Activated CD4-positive, alpha-beta memory T cell treated with anti-CD3 and anti-CD28 coated beads, Interleukin-2, amount 10 ng/mL, durations not matched to agents 7 days and 5 days (primary cell): Measurements from ENCODE around the gene IL22. TPM values are rescaled to one million over a fixed set of nuclear protein-coding genes. Genes with fewer than 3 reads are reported as not detected.

Experiments used
- CTCF ChIA-PET: fragments of 350-600 bp; sonication (Branson Sonifier 250); formaldehyde crosslinking; loops from one replicate; lab custom pipeline; 2021; ENCODE audit warnings: antibody characterized with exemption, inconsistent platforms; lab: Charles Lee
- POLR2A ChIA-PET: fragments of 350-600 bp; sonication (Branson Sonifier 250); formaldehyde crosslinking; loops from one replicate; lab custom pipeline; 2021; ENCODE audit warnings: antibody characterized with exemption; lab: Charles Lee
- DNase-seq: peaks from one replicate; pipeline ENCODE4 v3.0.0-alpha.2; 2020
- H3K27ac Mint-ChIP-seq: one replicate; pipeline ENCODE4 v1.8.0; 2021; ENCODE audit warnings: mild to moderate bottlenecking, mixed read lengths
- H3K27me3 Mint-ChIP-seq: one replicate; pipeline ENCODE4 v1.8.0; 2021; ENCODE audit warnings: mixed read lengths
- H3K36me3 Mint-ChIP-seq: one replicate; pipeline ENCODE4 v1.8.0; 2021; ENCODE audit warnings: low read depth, mixed read lengths
- H3K4me1 Mint-ChIP-seq: one replicate; pipeline ENCODE4 v1.8.0; 2021; ENCODE audit warnings: mixed read lengths
- H3K4me3 Mint-ChIP-seq: one replicate; pipeline ENCODE4 v1.8.0; 2021; ENCODE audit warnings: mild to moderate bottlenecking, mixed read lengths
- H3K9me3 Mint-ChIP-seq: one replicate; pipeline ENCODE4 v1.8.0; 2021; ENCODE audit warnings: mixed read lengths
- total RNA-seq, 2 experiments: library from RNA; stranded (reverse); gene quantifications; one replicate each; pipeline ENCODE4 v1.2.3, GENCODE V29; 2021

The IL22 gene
- total RNA-seq, 2 experiments from 2014 or later = 3.8 to 4.7 TPM

- Mint-ChIP-seq H3K27me3 (peaks cover 55% of the 10 kb centered on the region), H3K4me1 (peaks cover 29% of the 10 kb centered on the region), H3K36me3 (peaks cover 3% of the 10 kb centered on the region), H3K4me3 (no peak overlapping the region), H3K9me3 (no peaks in the 10 kb centered on the region), H3K27ac (peak overlapping the region; percentile 11)
- POLR2A ChIA-PET = interaction anchor here (1.1 kb wide), 1 partner anchor 18 kb away, joined by 3 read pairs; no protein-coding TSS in a partner anchor
- DNase-seq = peak; percentile 45
- CTCF ChIA-PET = interaction anchor here (0.6 to 1.0 kb wide), 2 partner anchors 36 to 57 kb away, joined by 4 read pairs; no protein-coding TSS in a partner anchor
Measured at GRCh38 chr12:68259318-68259940, 6.0 kb upstream of the IL22 start.

- no peaks in the 10 kb centered on the region for H3K9me3 Mint-ChIP-seq
- CTCF ChIA-PET = no interaction called here
- no peak for DNase-seq
- peaks cover 19% of the 10 kb centered on the region for H3K4me1 Mint-ChIP-seq
- H3K27me3 Mint-ChIP-seq = peaks cover 49% of the 10 kb centered on the region
- no peak overlapping the region for H3K4me3 Mint-ChIP-seq
- POLR2A ChIA-PET = no interaction called here
- H3K27ac Mint-ChIP-seq = no peak overlapping the region
- H3K36me3 Mint-ChIP-seq = no peaks in the 10 kb centered on the region
Measured at GRCh38 chr12:68252077-68252476, 1.3 kb downstream of the IL22 start.

- H3K27ac Mint-ChIP-seq = no peak overlapping the region
- H3K27me3 Mint-ChIP-seq = peaks cover 55% of the 10 kb centered on the region
- H3K9me3 Mint-ChIP-seq = no peaks in the 10 kb centered on the region
- ChIA-PET CTCF (interaction anchor here (0.6 to 1.2 kb wide), 2 partner anchors 14 to 67 kb away, joined by 3 read pairs; no protein-coding TSS in a partner anchor), POLR2A (interaction anchor here (0.5 kb wide), 1 partner anchor 479 kb away, joined by 3 read pairs; no protein-coding TSS in a partner anchor)
- no peak for DNase-seq
- peaks cover 19% of the 10 kb centered on the region for H3K4me1 Mint-ChIP-seq
- H3K36me3 Mint-ChIP-seq = no peaks in the 10 kb centered on the region
- H3K4me3 Mint-ChIP-seq = no peak overlapping the region
Measured at GRCh38 chr12:68250454-68250853, 3.0 kb downstream of the IL22 start.

- ChIA-PET POLR2A (no interaction called here), CTCF (interaction anchor here (0.9 to 1.0 kb wide), 2 partner anchors 11 to 25 kb away, joined by 3 to 4 read pairs; no protein-coding TSS in a partner anchor)
- H3K9me3 Mint-ChIP-seq = peaks cover under 1% of the 10 kb centered on the region
- no peak overlapping the region for H3K27ac Mint-ChIP-seq
- H3K4me3 Mint-ChIP-seq = no peak overlapping the region
- peaks cover 14% of the 10 kb centered on the region for H3K4me1 Mint-ChIP-seq
- H3K36me3 Mint-ChIP-seq = no peaks in the 10 kb centered on the region
- peaks cover 45% of the 10 kb centered on the region for H3K27me3 Mint-ChIP-seq
- DNase-seq = no peak
Measured at GRCh38 chr12:68247785-68248184, 5.6 kb downstream of the IL22 start.

- Mint-ChIP-seq H3K4me3 (no peak overlapping the region), H3K36me3 (peaks cover 3% of the 10 kb centered on the region), H3K4me1 (peaks cover 18% of the 10 kb centered on the region), H3K9me3 (peaks cover 5% of the 10 kb centered on the region), H3K27me3 (peaks cover 32% of the 10 kb centered on the region), H3K27ac (no peak overlapping the region)
- no peak for DNase-seq
- CTCF ChIA-PET = no interaction called here
- POLR2A ChIA-PET = no interaction called here
Measured at GRCh38 chr12:68246350-68246749, 7.1 kb downstream of the IL22 start.

- CTCF ChIA-PET = interaction anchor here (0.9 to 1.3 kb wide), 2 partner anchors 14 to 205 kb away, joined by 3 to 4 read pairs; no protein-coding TSS in a partner anchor
- no peak for DNase-seq
- Mint-ChIP-seq H3K36me3 (peaks cover 3% of the 10 kb centered on the region), H3K4me1 (peaks cover 24% of the 10 kb centered on the region), H3K9me3 (peaks cover 5% of the 10 kb centered on the region), H3K27ac (no peak overlapping the region), H3K27me3 (peaks cover 30% of the 10 kb centered on the region), H3K4me3 (no peak overlapping the region)
- POLR2A ChIA-PET = no interaction called here
Measured at GRCh38 chr12:68245180-68246021, 8.0 kb downstream of the IL22 start.

GRCh38 chr12:68242777-68243176 lies 10.6 kb downstream of the IL22 start:
- no peak for DNase-seq
- ChIA-PET POLR2A (interaction anchor here (1.2 kb wide), 1 partner anchor 464 kb away, joined by 3 read pairs; no protein-coding TSS in a partner anchor), CTCF (no interaction called here)
- Mint-ChIP-seq H3K36me3 (peaks cover 6% of the 10 kb centered on the region), H3K4me1 (peaks cover 43% of the 10 kb centered on the region), H3K9me3 (peaks cover 7% of the 10 kb centered on the region), H3K27me3 (peaks cover 15% of the 10 kb centered on the region), H3K27ac (no peak overlapping the region), H3K4me3 (no peak overlapping the region)

GRCh38 chr12:68240975-68241374 lies 12.4 kb downstream of the IL22 start:
- peaks cover 61% of the 10 kb centered on the region for H3K4me1 Mint-ChIP-seq
- peak overlapping the region; percentile 50 for H3K4me3 Mint-ChIP-seq
- ChIA-PET POLR2A (interaction anchor here (0.6 to 2.2 kb wide), 11 partner anchors 9 to 200 kb away, joined by 3 to 8 read pairs (median 3); partner anchors contain the start of gene IL26), CTCF (interaction anchor here (0.6 to 2.2 kb wide), 8 partner anchors 10 to 201 kb away, joined by 3 to 12 read pairs (median 3); no protein-coding TSS in a partner anchor)
- peak; percentile 67 for DNase-seq
- H3K27me3 Mint-ChIP-seq = peaks cover under 1% of the 10 kb centered on the region
- H3K36me3 Mint-ChIP-seq = peaks cover 6% of the 10 kb centered on the region
- H3K27ac Mint-ChIP-seq = peak overlapping the region; percentile 88
- peaks cover 7% of the 10 kb centered on the region for H3K9me3 Mint-ChIP-seq

GRCh38 chr12:68240079-68240478 lies 13.3 kb downstream of the IL22 start:
- no peak for DNase-seq
- Mint-ChIP-seq H3K27me3 (no peaks in the 10 kb centered on the region), H3K4me3 (no peak overlapping the region), H3K4me1 (peaks cover 68% of the 10 kb centered on the region), H3K27ac (peak overlapping the region; percentile 88), H3K9me3 (peaks cover 7% of the 10 kb centered on the region), H3K36me3 (peaks cover 9% of the 10 kb centered on the region)
- POLR2A ChIA-PET = interaction anchor here (2.2 kb wide), 1 partner anchor 38 kb away, joined by 6 read pairs; no protein-coding TSS in a partner anchor
- CTCF ChIA-PET = interaction anchor here (1.1 to 2.2 kb wide), 2 partner anchors 17 to 76 kb away, joined by 3 to 12 read pairs; no protein-coding TSS in a partner anchor

- Mint-ChIP-seq H3K27ac (peak overlapping the region; percentile 88), H3K36me3 (peaks cover 9% of the 10 kb centered on the region), H3K27me3 (no peaks in the 10 kb centered on the region), H3K4me3 (no peak overlapping the region), H3K4me1 (peaks cover 71% of the 10 kb centered on the region), H3K9me3 (peaks cover 7% of the 10 kb centered on the region)
- ChIA-PET CTCF (interaction anchor here (0.5 to 1.1 kb wide), 3 partner anchors 16 to 76 kb away, joined by 3 to 4 read pairs (median 3); no protein-coding TSS in a partner anchor), POLR2A (interaction anchor here (2.2 kb wide), 1 partner anchor 38 kb away, joined by 6 read pairs; no protein-coding TSS in a partner anchor)
- no peak for DNase-seq
Measured at GRCh38 chr12:68239309-68239982, 14.0 kb downstream of the IL22 start.

- Mint-ChIP-seq H3K9me3 (peaks cover 4% of the 10 kb centered on the region), H3K27ac (no peak overlapping the region), H3K4me3 (no peak overlapping the region), H3K36me3 (peaks cover 9% of the 10 kb centered on the region), H3K27me3 (peaks cover 1% of the 10 kb centered on the region), H3K4me1 (peaks cover 78% of the 10 kb centered on the region)
- POLR2A ChIA-PET = interaction anchor here (0.9 kb wide), 1 partner anchor 119 kb away, joined by 3 read pairs; no protein-coding TSS in a partner anchor
- CTCF ChIA-PET = interaction anchor here (1.0 to 2.4 kb wide), 3 partner anchors 14 to 79 kb away, joined by 3 to 9 read pairs (median 8); no protein-coding TSS in a partner anchor
- DNase-seq = no peak
Measured at GRCh38 chr12:68237619-68238018, 15.8 kb downstream of the IL22 start.

- ChIA-PET CTCF (interaction anchor here (0.9 to 2.4 kb wide), 9 partner anchors 12 to 197 kb away, joined by 3 to 9 read pairs (median 4); no protein-coding TSS in a partner anchor), POLR2A (interaction anchor here (0.9 to 1.7 kb wide), 6 partner anchors 12 to 570 kb away, joined by 3 to 6 read pairs (median 3); partner anchors contain the start of genes IL26 and MDM1)
- H3K9me3 Mint-ChIP-seq = peaks cover 2% of the 10 kb centered on the region
- no peak for DNase-seq
- peak overlapping the region; percentile 74 for H3K27ac Mint-ChIP-seq
- H3K4me3 Mint-ChIP-seq = peak overlapping the region; percentile 77
- peaks cover 1% of the 10 kb centered on the region for H3K27me3 Mint-ChIP-seq
- peaks cover 76% of the 10 kb centered on the region for H3K4me1 Mint-ChIP-seq
- H3K36me3 Mint-ChIP-seq = peaks cover 6% of the 10 kb centered on the region
Measured at GRCh38 chr12:68237078-68237477, 16.3 kb downstream of the IL22 start.
